ENCODE measurements around the gene NR1H3.

GRCh38 chr11:47296045-47296444 lies 38.2 kb downstream of the NR1H3 start:
- TF ChIP-seq CTCF (IDR thresholded peaks at IDR 0.05) (no peak), POLR2AphosphoS5 (IDR thresholded peaks at IDR 0.05) (no peak), POLR2A (IDR thresholded peaks at IDR 0.05) (no peak)
